Suprapubic skin (tissue), 4 donors: ENCODE data around the gene SNX13. TPM values are rescaled to one million over a fixed set of nuclear protein-coding genes. Genes with fewer than 3 reads are reported as not detected.

ENCODE experiments used
- DNase-seq, 2 donors: peaks; one replicate each; pipeline ENCODE4 v3.0.0-alpha.2; 2019; ENCODE audit warnings: low spot score in 2 of 2
- H3K27ac ChIP-seq: fragments of 200-600 bp; sonication (generic); one replicate; pipeline ENCODE4 v1.5.1; 2019
- H3K27me3 ChIP-seq: fragments of 200-600 bp; sonication (generic); one replicate; pipeline ENCODE4 v1.5.1; 2019
- H3K36me3 ChIP-seq: fragments of 200-600 bp; sonication (generic); one replicate; pipeline ENCODE4 v1.5.1; 2019
- H3K4me1 ChIP-seq: fragments of 200-600 bp; sonication (generic); one replicate; pipeline ENCODE4 v1.5.1; 2019
- H3K4me3 ChIP-seq: fragments of 200-600 bp; sonication (generic); one replicate; pipeline ENCODE4 v1.5.1; 2019; ENCODE audit warnings: mild to moderate bottlenecking
- H3K9me3 ChIP-seq: fragments of 200-600 bp; sonication (generic); one replicate; pipeline ENCODE4 v1.5.1; 2019
- CTCF ChIP-seq, 2 donors: fragments of 200-600 bp in 1 of 2; fragments of 450-650 bp in 1 of 2; sonication (generic) in 1 of 2; IDR thresholded peaks; one replicate each; pipeline ENCODE4 v1.5.1; 2016 to 2019; ENCODE audit warnings: antibody characterized with exemption in 2 of 2, mild to moderate bottlenecking in 1 of 2, moderate library complexity in 1 of 2
- EP300 ChIP-seq: sonication (generic); formaldehyde crosslinking; IDR thresholded peaks from one replicate; pipeline ENCODE4 v1.6.1; 2017; ENCODE audit warnings: antibody characterized with exemption
- POLR2A ChIP-seq, 2 donors: fragments of 450-650 bp; IDR thresholded peaks; one replicate each; pipeline ENCODE4 v1.6.1; 2017; ENCODE audit warnings: antibody characterized with exemption in 2 of 2, mild to moderate bottlenecking in 2 of 2, moderate library complexity in 2 of 2
- POLR2AphosphoS5 ChIP-seq, 3 donors: sonication (generic); formaldehyde crosslinking; IDR thresholded peaks; one replicate each; pipeline ENCODE4 v1.6.1; 2017; ENCODE audit warnings: antibody characterized with exemption in 3 of 3
- WGBS: methylation state at CpG from one replicate; pipeline ENCODE4 v1.1.5; 2018; 5-methylcytosine and 5-hydroxymethylcytosine counted together
- total RNA-seq, 4 donors: library from RNA; depleted of rRNA; stranded (reverse); fragments of >200 nt; gene quantifications; one replicate each; pipeline ENCODE4 v1.1.0, GENCODE V29; 2016

SNX13 gene
- total RNA-seq, 4 donors from 2014 or later: 32.7 to 69.9 (median 59.7) TPM

- Histone ChIP-seq H3K9me3 (no peaks in the 10 kb centered on the region), H3K27me3 (no peaks in the 10 kb centered on the region), H3K4me1 (no peaks in the 10 kb centered on the region), H3K4me3 (no peak overlapping the region), H3K27ac (no peak overlapping the region), H3K36me3 (peaks cover 32% of the 10 kb centered on the region)
- no peak for TF ChIP-seq CTCF (IDR thresholded peaks at IDR 0.05)
- TF ChIP-seq POLR2A (IDR thresholded peaks at IDR 0.05): no peak
- TF ChIP-seq EP300: no peak
- TF ChIP-seq POLR2AphosphoS5 (IDR thresholded peaks at IDR 0.05): no peak
- WGBS: 94% methylated on average over 1 of the region's 1 CpG
- no peak for DNase-seq
Measured at GRCh38 chr7:17792075-17792936, 148.0 kb downstream of the SNX13 start.

GRCh38 chr7:17787257-17787656 is 153.0 kb downstream of the SNX13 start:
- TF ChIP-seq CTCF (IDR thresholded peaks at IDR 0.05) (no peak), EP300 (no peak), POLR2AphosphoS5 (IDR thresholded peaks at IDR 0.05) (no peak), POLR2A (IDR thresholded peaks at IDR 0.05) (no peak)
- DNase-seq: no peak
- H3K9me3 ChIP-seq: no peaks in the 10 kb centered on the region
- H3K36me3 ChIP-seq: peaks cover 8% of the 10 kb centered on the region
- H3K4me1 ChIP-seq: peaks cover 3% of the 10 kb centered on the region
- WGBS: 58% methylated on average over 1 of the region's 1 CpG
- H3K27me3 ChIP-seq: no peaks in the 10 kb centered on the region
- no peak overlapping the region for H3K4me3 ChIP-seq
- no peak overlapping the region for H3K27ac ChIP-seq

GRCh38 chr7:17786314-17786852 is 153.9 kb downstream of the SNX13 start:
- no peak overlapping the region for H3K4me3 ChIP-seq
- DNase-seq: no peak
- H3K27me3 ChIP-seq: no peaks in the 10 kb centered on the region
- WGBS: 62% methylated on average over 6 of the region's 6 CpGs
- H3K36me3 ChIP-seq: peaks cover 4% of the 10 kb centered on the region
- no peak overlapping the region for H3K27ac ChIP-seq
- H3K4me1 ChIP-seq: peaks cover 3% of the 10 kb centered on the region
- TF ChIP-seq POLR2A (IDR thresholded peaks at IDR 0.05) (no peak), POLR2AphosphoS5 (IDR thresholded peaks at IDR 0.05) (no peak), CTCF (IDR thresholded peaks at IDR 0.05) (no peak), EP300 (no peak)
- no peaks in the 10 kb centered on the region for H3K9me3 ChIP-seq

- Histone ChIP-seq H3K9me3 (no peaks in the 10 kb centered on the region), H3K27ac (no peak overlapping the region), H3K4me3 (no peak overlapping the region), H3K4me1 (peaks cover 2% of the 10 kb centered on the region), H3K36me3 (no peaks in the 10 kb centered on the region), H3K27me3 (no peaks in the 10 kb centered on the region)
- TF ChIP-seq POLR2AphosphoS5 (IDR thresholded peaks at IDR 0.05): no peak
- no peak for TF ChIP-seq EP300
- TF ChIP-seq POLR2A (IDR thresholded peaks at IDR 0.05): no peak
- no peak for TF ChIP-seq CTCF (IDR thresholded peaks at IDR 0.05)
- DNase-seq: no peak
Measured at GRCh38 chr7:17782216-17782549, 158.1 kb downstream of the SNX13 start.

GRCh38 chr7:17781491-17782215 is 158.6 kb downstream of the SNX13 start:
- H3K4me1 ChIP-seq: no peaks in the 10 kb centered on the region
- H3K27ac ChIP-seq: no peak overlapping the region
- H3K4me3 ChIP-seq: no peak overlapping the region
- DNase-seq: no peak
- 55% methylated on average over 7 of the region's 7 CpGs for WGBS
- H3K27me3 ChIP-seq: no peaks in the 10 kb centered on the region
- no peaks in the 10 kb centered on the region for H3K36me3 ChIP-seq
- TF ChIP-seq EP300: no peak
- no peak for TF ChIP-seq POLR2AphosphoS5 (IDR thresholded peaks at IDR 0.05)
- H3K9me3 ChIP-seq: no peaks in the 10 kb centered on the region
